ENCODE results near the gene BACE2.

BACE2 gene

GRCh38 chr21:41209016-41209619, 41.2 kb downstream of the BACE2 start:
- Histone ChIP-seq H3K4me3 (ENCODE audit: low read depth in 1 of 2, low read length in 1 of 2) (no peak overlapping the region), H3K9me3 (no peaks in the 10 kb centered on the region), H3K4me1 (ENCODE audit: control insufficient read depth in 1 of 2, insufficient read depth in 1 of 2, low read depth in 1 of 2, low read length in 1 of 2) (no peaks in the 10 kb centered on the region), H3K27ac (no peak overlapping the region), H3K27me3 (peaks cover 5% of the 10 kb centered on the region), H3K36me3 (no peaks in the 10 kb centered on the region)
- TF ChIP-seq, protein P1, sequence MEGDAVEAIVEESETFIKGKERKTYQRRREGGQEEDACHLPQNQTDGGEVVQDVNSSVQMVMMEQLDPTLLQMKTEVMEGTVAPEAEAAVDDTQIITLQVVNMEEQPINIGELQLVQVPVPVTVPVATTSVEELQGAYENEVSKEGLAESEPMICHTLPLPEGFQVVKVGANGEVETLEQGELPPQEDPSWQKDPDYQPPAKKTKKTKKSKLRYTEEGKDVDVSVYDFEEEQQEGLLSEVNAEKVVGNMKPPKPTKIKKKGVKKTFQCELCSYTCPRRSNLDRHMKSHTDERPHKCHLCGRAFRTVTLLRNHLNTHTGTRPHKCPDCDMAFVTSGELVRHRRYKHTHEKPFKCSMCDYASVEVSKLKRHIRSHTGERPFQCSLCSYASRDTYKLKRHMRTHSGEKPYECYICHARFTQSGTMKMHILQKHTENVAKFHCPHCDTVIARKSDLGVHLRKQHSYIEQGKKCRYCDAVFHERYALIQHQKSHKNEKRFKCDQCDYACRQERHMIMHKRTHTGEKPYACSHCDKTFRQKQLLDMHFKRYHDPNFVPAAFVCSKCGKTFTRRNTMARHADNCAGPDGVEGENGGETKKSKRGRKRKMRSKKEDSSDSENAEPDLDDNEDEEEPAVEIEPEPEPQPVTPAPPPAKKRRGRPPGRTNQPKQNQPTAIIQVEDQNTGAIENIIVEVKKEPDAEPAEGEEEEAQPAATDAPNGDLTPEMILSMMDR (IDR thresholded peaks at IDR 0.05) = no peak

DNA sequence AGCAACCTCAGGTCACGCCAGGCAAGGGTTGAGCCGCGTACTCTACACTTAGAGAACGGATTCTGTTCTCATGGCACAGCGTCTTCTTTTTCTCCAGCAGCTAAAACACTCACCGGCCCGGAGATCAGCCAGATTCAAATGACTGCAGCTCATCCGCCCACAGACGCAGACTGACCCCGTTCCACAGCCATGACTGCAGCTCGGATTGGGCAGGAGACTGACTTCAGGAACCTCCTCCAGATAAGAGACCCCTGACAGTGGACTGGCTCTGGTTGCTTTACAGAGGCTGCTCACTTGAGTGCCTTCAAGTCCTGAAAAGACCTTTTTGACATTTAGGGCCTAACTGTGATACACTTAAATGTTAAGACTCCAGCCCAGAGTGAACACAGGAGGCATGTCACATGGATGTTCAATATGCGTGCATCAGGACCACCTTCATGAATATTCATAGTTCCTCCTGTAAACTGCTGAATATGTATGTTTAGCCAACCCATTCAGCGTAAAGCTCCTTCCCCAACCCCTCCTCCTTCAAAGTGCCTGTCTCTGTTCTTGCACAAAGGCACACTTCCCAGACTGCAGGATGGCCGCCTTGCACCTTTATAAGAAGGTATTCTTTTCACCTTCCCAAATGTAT, 42.6 kb downstream of the BACE2 start:
- Histone ChIP-seq H3K4me3 (ENCODE audit: low read depth in 1 of 2, low read length in 1 of 2) (no peak overlapping the region), H3K27me3 (peaks cover 13% of the 10 kb centered on the region), H3K9me3 (no peaks in the 10 kb centered on the region), H3K27ac (no peak overlapping the region), H3K4me1 (ENCODE audit: control insufficient read depth in 1 of 2, insufficient read depth in 1 of 2, low read depth in 1 of 2, low read length in 1 of 2) (no peaks in the 10 kb centered on the region), H3K36me3 (no peaks in the 10 kb centered on the region)
- TF ChIP-seq, protein P1 (IDR thresholded peaks at IDR 0.05) = no peak

DNA sequence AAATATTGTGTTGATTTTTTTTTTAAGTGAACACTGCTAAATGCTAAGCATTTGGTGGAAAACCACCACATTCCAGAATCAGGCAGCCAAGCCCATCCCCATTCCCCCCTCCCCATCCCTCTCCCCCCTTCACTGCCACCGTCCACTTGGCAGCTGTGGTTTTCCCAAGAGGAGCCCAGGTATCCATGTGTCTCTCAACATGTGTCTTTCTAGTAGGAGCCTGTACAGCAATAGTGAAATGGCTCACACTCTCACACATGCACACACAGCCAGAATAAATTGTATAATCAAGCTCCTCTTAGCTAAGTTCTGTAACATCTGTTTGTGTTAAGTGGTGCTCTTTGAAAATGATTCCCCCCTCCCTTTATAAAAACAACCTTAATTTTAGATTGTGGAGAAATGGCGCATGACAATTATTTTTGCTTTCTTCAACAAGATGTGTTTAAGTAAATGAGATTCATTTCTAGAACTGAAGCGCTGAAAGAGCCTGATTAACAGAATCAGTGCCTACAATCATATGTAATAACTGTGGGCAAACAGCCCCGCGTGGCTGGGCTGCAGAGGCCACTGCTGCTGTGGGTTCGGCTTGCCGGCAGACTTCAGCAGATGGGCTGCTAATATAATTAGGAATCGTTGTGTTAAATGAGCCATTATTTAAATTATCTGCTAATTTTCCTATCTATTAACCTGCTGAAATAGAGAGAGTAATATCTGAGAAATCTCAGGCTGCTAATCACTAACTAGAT, 43.3 kb downstream of the BACE2 start:
- Histone ChIP-seq H3K9me3 (no peaks in the 10 kb centered on the region), H3K4me1 (ENCODE audit: control insufficient read depth in 1 of 2, insufficient read depth in 1 of 2, low read depth in 1 of 2, low read length in 1 of 2) (no peaks in the 10 kb centered on the region), H3K27ac (no peak overlapping the region), H3K4me3 (ENCODE audit: low read depth in 1 of 2, low read length in 1 of 2) (no peak overlapping the region), H3K36me3 (no peaks in the 10 kb centered on the region), H3K27me3 (peaks cover 20% of the 10 kb centered on the region)
- TF ChIP-seq, protein P1 (IDR thresholded peaks at IDR 0.05) = no peak

GRCh38 chr21:41213021-41213420, 45.1 kb downstream of the BACE2 start:
- TF ChIP-seq, protein P1 (IDR thresholded peaks at IDR 0.05) = no peak
- no peak overlapping the region for H3K27ac ChIP-seq

GRCh38 chr21:41215856-41216408, 48.0 kb downstream of the BACE2 start:
- TF ChIP-seq, protein P1 (IDR thresholded peaks at IDR 0.05) = no peak
- Histone ChIP-seq H3K27ac (no peak overlapping the region), H3K4me3 (ENCODE audit: low read depth in 1 of 2, low read length in 1 of 2) (no peak overlapping the region), H3K36me3 (no peaks in the 10 kb centered on the region), H3K27me3 (peaks cover 33% of the 10 kb centered on the region), H3K9me3 (no peaks in the 10 kb centered on the region), H3K4me1 (ENCODE audit: control insufficient read depth in 1 of 2, insufficient read depth in 1 of 2, low read depth in 1 of 2, low read length in 1 of 2) (no peaks in the 10 kb centered on the region)

More at GRCh38 chr21:41213021-41213420, 45.1 kb downstream of the BACE2 start:
- H3K36me3 ChIP-seq = no peaks in the 10 kb centered on the region
- H3K4me1 ChIP-seq (ENCODE audit: control insufficient read depth in 1 of 2, insufficient read depth in 1 of 2, low read depth in 1 of 2, low read length in 1 of 2) = no peaks in the 10 kb centered on the region
- no peak overlapping the region for H3K4me3 ChIP-seq (ENCODE audit: low read depth in 1 of 2, low read length in 1 of 2)
- no peaks in the 10 kb centered on the region for H3K9me3 ChIP-seq
- peaks cover 33% of the 10 kb centered on the region for H3K27me3 ChIP-seq
